ENCODE results near the gene SOX11. TPM values are rescaled to one million over a fixed set of nuclear protein-coding genes. Genes with fewer than 3 reads are reported as not detected.

Gene SOX11
- total and polyA plus RNA-seq, 2 of the 8 experiments (the other 6 are each of a cell fraction or from before 2014, with no cell fraction given): 9.0 to 55.6 TPM

DNA sequence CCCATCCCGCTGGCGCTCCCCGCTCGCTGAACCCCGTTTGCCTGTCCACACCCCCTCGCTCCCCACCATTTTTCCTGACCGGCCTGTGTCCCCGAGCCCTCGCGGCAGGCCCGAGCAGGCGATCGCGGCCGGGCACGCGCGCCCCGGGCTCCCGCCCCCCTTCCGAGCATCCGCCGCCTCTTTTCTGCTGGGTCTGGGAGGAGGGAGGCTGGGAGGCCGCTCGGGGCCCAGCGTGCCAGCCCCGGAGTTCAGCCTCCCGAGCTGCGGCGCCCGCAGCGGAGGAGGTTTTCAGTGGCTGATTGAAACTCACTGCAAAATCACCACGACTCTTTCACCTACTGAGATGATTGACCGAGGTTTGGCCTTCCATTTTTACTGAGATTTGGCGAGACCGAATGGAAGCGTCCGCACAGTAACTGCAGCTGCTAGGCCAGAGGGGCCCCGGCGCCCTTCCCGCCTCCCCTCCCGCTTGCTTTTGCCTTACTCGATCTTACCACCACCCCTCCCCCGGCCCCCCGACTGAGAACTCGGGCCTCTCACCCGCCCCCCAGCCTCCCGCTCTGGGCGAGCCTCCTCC lies 4.8 kb downstream of the SOX11 start:
- Histone ChIP-seq H4K8ac (ENCODE audit: extremely low read depth, insufficient read depth, low read length) (peak overlapping the region; percentile 88), H3K9me3 (ENCODE audit: insufficient read depth in 2 of 2, low read depth in 1 of 2, low read length in 1 of 2) (no peaks in the 10 kb centered on the region), H2BK5ac (ENCODE audit: low read depth, low read length) (peak overlapping the region; percentile 88), H3K4me2 (ENCODE audit: insufficient read depth in 1 of 2, low read depth in 2 of 2, low read length in 2 of 2) (peak overlapping the region; percentile 77 to 96), H3K9ac (replicated peaks in 1 of 4; ENCODE audit: extremely low read depth in 1 of 4, low read depth in 3 of 4, low read length in 3 of 4) (peak overlapping the region; percentile 54 to 93 (median 79)), H2BK20ac (ENCODE audit: low read length) (no peak overlapping the region), H2BK120ac (replicated peaks; ENCODE audit: low read depth, low read length) (peak overlapping the region; percentile 54), H3K4ac (replicated peaks; ENCODE audit: insufficient read length, low read depth, low read length) (peak overlapping the region; percentile 91), H3K18ac (ENCODE audit: extremely low read depth, low read length) (peak overlapping the region; percentile 71), H3K27me3 (replicated peaks in 1 of 4; ENCODE audit: control insufficient read depth in 3 of 4, extremely low read depth in 1 of 4, insufficient read depth in 3 of 4, low read length in 3 of 4) (no peaks in the 10 kb centered on the region), H3K23me2 (ENCODE audit: low read depth, low read length) (peaks cover 26% of the 10 kb centered on the region), H3K4me3 (ENCODE audit: extremely low read depth in 1 of 4, insufficient read depth in 2 of 4, low read depth in 3 of 4, low read length in 4 of 4) (peak overlapping the region; percentile 75 to 100 (median 86)), H3K23ac (ENCODE audit: insufficient read length) (no peak overlapping the region), H3K27ac (ENCODE audit: low read depth, low read length) (peak overlapping the region; percentile 65; the same call in 1 of the 2 replicates), H3K79me2 (ENCODE audit: control insufficient read depth in 1 of 2, insufficient read depth in 2 of 2, low read length in 2 of 2) (peaks cover 12 to 81% of the 10 kb centered on the region in 2 experiments), H3K14ac (ENCODE audit: insufficient read length) (no peak overlapping the region), H4K5ac (ENCODE audit: insufficient read length, low read depth, low read length) (peak overlapping the region; percentile 92), H2BK12ac (ENCODE audit: low read depth, low read length) (no peak overlapping the region), H3K56ac (replicated peaks; ENCODE audit: insufficient read length, low read depth, low read length) (peak overlapping the region; percentile 73), H2BK15ac (ENCODE audit: low read length) (no peak overlapping the region), H3K4me1 (replicated peaks in 1 of 4; ENCODE audit: control insufficient read depth in 3 of 4, insufficient read depth in 4 of 4, low read length in 3 of 4) (peaks cover 0 to 14% (median 4%) of the 10 kb centered on the region in 4 experiments; a peak in 5 of 7 replicates), H2AFZ (ENCODE audit: low read length) (no peak overlapping the region), H3K36me3 (ENCODE audit: control insufficient read depth in 2 of 4, insufficient read depth in 4 of 4, low read length in 3 of 4) (peaks cover 0 to 22% (median 2%) of the 10 kb centered on the region in 4 experiments; a peak in 3 of 8 replicates), H4K91ac (replicated peaks; ENCODE audit: insufficient read length, low read length) (peak overlapping the region; percentile 85), H2AK5ac (ENCODE audit: low read depth, low read length) (no peak overlapping the region), H3K79me1 (ENCODE audit: low read depth, low read length) (no peaks in the 10 kb centered on the region; the same call in 1 of the 2 replicates), H4K20me1 (replicated peaks in 1 of 2; ENCODE audit: control insufficient read depth in 1 of 2, insufficient read depth in 2 of 2, low read length in 2 of 2) (peaks cover 22% of the 10 kb centered on the region in 2 experiments)
- CTCF ChIA-PET (ENCODE audit: partially characterized antibody): no interaction called here
- DNase-seq (ENCODE audit: low read depth in 1 of 2, low spot score in 2 of 2): no peak
- WGBS, 2 experiments (ENCODE audit: extremely low coverage in 1 of 2, insufficient coverage in 1 of 2, insufficient read length in 1 of 2, insufficient replicate concordance in 2 of 2, low coverage in 1 of 2, low lambda C conversion rate in 2 of 2, missing lambda C conversion rate in 1 of 2): 1% methylated on average over 33 of the region's 49 CpGs; no CpG with 5 or more reads in 1 of the 2 experiments
- FAIRE-seq: no peak
- POLR2A ChIA-PET (ENCODE audit: partially characterized antibody): interaction anchor here (0.8 to 2.2 kb wide), 8 partner anchors 10 to 323 kb away, joined by 3 to 9 read pairs (median 6); no protein-coding TSS in a partner anchor
- no peak for TF ChIP-seq NANOG (IDR thresholded peaks at IDR 0.05; ENCODE audit: insufficient read depth, low read depth, low read length, poor library complexity, severe bottlenecking)
- TF ChIP-seq RBBP5 (IDR thresholded peaks at IDR 0.05; ENCODE audit: borderline replicate concordance, low read depth, low read length): 0 out of 2 replicates have a peak, but pooled peaks have one; percentile 80
- TF ChIP-seq POLR2A (IDR thresholded peaks at IDR 0.05; ENCODE audit: control extremely low read depth in 1 of 2, low read depth in 2 of 2, low read length in 2 of 2): peak in 1 of 2 experiments; percentile 29; a peak in 1 of 3 replicates
- no peak for TF ChIP-seq GABPA (IDR thresholded peaks at IDR 0.05; ENCODE audit: borderline replicate concordance, insufficient read depth, low read length)
- TF ChIP-seq POLR2AphosphoS5 (IDR thresholded peaks at IDR 0.05; ENCODE audit: low read depth, low read length): peak; percentile 7; the same call in 1 of the 2 replicates
- TF ChIP-seq TAF7 (optimal IDR thresholded peaks at IDR 0.05; ENCODE audit: borderline replicate concordance, low read depth, low read length): peak; percentile 52
- TF ChIP-seq, protein P1, sequence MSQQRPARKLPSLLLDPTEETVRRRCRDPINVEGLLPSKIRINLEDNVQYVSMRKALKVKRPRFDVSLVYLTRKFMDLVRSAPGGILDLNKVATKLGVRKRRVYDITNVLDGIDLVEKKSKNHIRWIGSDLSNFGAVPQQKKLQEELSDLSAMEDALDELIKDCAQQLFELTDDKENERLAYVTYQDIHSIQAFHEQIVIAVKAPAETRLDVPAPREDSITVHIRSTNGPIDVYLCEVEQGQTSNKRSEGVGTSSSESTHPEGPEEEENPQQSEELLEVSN (IDR thresholded peaks at IDR 0.05): no peak; the same call in none of the 2 replicates
- TF ChIP-seq HDAC2 (IDR thresholded peaks at IDR 0.05; ENCODE audit: borderline replicate concordance in 1 of 2, low read depth in 2 of 2, low read length in 2 of 2): 0 out of 4 replicates have a peak, but pooled peaks of 1 of the 2 experiments have one; percentile 6
- peak in 1 of 2 experiments; percentile 70; a peak in 2 of 4 replicates for TF ChIP-seq SIN3A (conservative IDR thresholded peaks at IDR 0.05 in 1 of 2, IDR thresholded peaks at IDR 0.05 in 1 of 2; ENCODE audit: low read depth in 1 of 2, low read length in 2 of 2)
